ENCODE measurements around the gene GMEB2. TPM values are rescaled to one million over a fixed set of nuclear protein-coding genes. Genes with fewer than 3 reads are reported as not detected.
"Not testable (repeated sequence)": the region's sequence is repeated elsewhere in the genome, so short reads cannot be mapped to it uniquely, and the experiment has no call there.

Gene GMEB2, protein sequence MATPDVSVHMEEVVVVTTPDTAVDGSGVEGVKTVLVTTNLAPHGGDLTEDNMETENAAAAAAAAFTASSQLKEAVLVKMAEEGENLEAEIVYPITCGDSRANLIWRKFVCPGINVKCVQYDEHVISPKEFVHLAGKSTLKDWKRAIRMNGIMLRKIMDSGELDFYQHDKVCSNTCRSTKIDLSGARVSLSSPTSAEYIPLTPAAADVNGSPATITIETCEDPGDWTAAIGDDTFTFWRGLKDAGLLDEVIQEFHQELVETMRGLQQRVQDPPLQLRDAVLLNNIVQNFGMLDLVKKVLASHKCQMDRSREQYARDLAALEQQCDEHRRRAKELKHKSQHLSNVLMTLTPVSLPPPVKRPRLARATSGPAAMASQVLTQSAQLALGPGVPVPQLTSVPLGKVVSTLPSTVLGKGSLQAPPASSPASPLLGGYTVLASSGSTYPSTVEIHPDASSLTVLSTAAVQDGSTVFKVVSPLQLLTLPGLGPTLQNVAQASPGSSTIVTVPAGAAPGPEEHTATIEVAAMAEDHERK
- total RNA-seq = 10.0 and 10.5 TPM in 2 replicates

DNA sequence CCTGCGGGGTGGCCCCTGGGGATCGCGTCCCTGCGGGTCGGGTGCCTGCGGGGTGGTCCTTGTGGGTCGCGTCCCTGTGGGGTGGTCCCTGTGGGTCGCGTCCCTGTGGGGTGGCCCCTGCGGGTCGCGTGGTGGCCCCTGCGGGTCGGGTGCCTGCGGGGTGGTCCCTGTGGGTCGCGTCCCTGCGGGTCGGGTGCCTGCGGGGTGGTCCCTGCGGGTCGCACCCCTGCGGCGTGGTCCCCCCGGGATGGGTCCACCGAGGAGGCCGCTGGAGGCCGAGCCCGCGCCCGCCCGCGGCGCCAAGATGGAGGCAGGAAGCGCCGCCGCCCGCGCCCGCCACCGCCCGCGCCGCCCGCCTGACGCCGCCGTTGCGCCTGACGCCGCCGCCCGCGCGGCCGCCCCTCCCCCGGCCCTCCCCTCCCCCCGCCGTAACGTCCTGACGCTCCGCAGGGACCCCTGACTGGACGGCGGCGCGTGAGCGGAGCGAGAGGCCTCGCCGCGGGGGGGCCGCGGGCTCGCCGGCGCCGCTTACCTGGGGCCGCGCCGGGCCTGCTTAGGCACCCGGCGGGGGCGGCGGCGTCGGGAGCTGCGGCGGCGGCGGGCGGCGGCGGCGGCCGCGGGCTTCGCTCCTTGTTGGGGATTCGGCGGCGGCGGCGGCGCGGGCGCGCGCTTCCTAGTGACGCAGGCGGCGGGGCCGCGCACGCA is at the start of gene GMEB2:
TSS of gene GMEB2 (minus strand) at position 678 of the 705 bp plus-strand sequence. CDS start 7,704 bp downstream, outside the sequence.
- no peak for DNase-seq (ENCODE audit: low read depth, low spot score)

- no peak for DNase-seq (ENCODE audit: low read depth, low spot score)
Measured at GRCh38 chr20:63675681-63676368, 48.9 kb upstream of the GMEB2 start.

- DNase-seq (ENCODE audit: low read depth, low spot score) = no peak
Measured at GRCh38 chr20:63673951-63674350, 47.0 kb upstream of the GMEB2 start.

- DNase-seq (ENCODE audit: low read depth, low spot score) = no peak
Measured at GRCh38 chr20:63672666-63673065, 45.8 kb upstream of the GMEB2 start.

GRCh38 chr20:63671695-63672094 is 44.8 kb upstream of the GMEB2 start:
- not testable (repeated sequence) for DNase-seq (ENCODE audit: low read depth, low spot score)

DNA sequence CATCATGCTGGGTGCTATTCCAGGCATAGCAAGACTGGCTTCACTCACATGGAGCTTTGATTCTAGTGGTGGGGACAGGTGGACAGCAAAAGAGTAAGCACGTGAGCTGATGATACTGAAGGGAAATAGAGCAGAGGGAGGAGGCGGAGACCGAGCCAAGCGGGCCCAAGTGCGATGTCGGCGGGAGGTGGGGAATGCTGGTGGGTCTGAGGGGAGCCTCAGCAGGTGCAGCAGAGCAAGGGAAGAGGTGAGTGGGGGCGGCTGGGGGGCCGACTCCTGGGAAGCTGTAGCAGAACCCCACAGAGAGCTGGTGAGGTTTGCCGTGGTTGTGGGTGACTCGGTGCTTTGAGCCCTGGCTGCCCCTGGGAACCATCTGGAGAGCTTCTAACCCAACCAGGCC is 41.5 kb upstream of the GMEB2 start:
- DNase-seq (ENCODE audit: low read depth, low spot score) = no peak

GRCh38 chr20:63667858-63668257 is 41.0 kb upstream of the GMEB2 start:
- no peak for DNase-seq (ENCODE audit: low read depth, low spot score)

- DNase-seq (ENCODE audit: low read depth, low spot score) = no peak
Measured at GRCh38 chr20:63665708-63666107, 38.8 kb upstream of the GMEB2 start.

DNA sequence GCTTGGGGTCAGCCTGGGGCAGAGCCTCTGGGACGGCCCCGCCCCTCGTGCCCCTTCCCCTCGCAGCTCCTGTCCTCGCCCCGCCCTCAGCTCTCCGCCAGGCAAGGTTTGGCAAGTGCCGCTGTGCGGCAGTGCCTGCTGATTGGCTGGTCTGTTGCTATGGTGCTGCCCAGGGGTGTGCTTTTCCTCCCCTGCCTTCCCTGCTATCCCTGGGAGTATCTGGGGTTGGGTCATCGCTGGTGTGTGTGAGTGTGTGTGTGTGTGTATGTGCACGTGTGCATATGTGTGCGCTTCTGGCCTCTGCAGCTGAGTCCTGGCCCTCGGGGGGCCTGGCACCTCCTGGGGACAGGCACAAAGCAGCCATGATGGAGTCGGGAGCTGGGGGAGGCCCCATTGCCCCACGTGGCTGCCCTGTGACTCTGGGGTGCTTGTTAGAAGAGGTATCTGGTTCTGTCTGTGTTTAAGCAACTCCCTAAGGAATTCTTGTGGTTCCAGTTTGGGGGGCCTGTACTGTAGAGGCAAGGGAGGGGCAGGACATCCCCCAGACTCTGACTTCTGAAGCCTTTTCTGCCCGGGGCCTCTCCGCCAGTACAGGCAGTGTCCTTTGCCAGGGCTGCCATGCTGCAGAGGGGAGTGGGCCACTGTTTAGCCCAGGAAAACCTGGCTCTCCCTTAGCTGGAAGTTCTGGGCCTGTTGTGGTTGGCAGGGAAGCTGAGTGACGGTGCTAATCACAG is 38.1 kb upstream of the GMEB2 start:
- no peak for DNase-seq (ENCODE audit: low read depth, low spot score)

DNA sequence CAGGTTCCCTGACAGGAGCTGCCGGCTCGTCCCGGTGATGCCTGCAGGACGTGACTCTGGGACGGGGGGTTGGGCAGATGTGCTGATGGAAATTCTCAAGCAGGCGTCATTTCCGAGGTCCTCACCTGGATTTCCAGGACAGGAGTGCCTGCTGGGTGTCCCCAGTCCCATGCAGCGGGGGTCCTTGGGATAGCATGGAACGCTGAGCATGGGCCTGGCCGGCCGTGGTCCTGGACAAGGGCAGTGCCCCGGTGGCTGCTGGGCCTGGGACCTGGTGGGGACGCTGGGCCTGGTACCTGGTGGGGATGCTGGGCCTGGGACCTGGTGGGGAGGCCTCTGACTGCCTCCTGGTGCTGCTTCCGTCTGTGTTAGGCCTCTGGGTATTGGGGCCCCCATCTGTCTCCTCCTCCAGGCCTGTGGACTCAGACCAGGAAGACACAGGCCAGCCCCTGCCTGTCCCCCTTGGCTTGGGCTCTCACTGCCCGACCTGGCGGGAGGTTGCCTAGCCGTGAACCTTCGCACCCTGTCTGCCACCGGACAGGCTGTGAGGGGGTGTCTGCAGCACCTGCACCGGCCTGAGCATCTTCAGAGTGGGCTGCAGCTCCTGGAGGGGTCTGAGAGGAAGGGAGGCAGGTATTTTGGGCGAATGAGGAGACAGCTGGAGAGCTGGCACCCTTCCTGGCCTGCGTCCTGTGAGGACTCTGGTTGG is 37.4 kb upstream of the GMEB2 start:
- no peak for DNase-seq (ENCODE audit: low read depth, low spot score)

DNA sequence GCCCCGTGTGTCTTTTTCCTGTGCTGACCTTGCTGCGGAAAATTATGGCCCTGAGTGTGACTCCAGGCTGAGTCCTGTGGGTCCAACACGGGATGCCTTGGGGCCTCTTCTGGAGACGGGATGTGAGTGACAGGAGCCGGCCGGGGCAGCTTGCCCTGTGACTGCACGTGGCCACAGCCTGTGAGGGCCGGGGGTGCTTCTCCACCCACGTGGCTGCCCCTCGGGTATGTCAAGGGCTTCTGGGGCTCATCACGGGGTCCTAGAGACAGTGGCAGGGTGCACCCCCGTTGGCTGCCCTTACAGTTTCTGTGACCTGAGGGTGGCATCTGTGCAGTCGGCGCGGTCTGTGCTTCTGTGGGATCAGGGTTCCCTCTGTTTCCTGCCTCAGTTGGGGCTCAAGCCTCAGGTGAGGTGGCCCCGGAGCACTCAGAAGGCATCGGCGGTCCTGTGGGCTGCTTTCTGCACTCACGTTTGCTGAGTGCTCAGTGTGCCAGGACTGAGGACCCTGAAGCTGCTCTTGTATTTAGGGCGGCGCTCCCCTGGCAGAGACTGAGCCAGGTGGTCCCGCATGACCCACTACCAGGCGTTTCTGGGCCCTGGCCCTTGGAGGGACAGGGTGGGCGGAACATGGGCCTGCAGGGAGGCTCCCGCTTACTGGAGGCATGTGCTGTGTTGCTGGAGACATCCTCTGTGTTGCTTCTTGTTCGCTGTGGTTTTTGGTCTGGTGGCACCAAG is 36.6 kb upstream of the GMEB2 start:
- no peak for DNase-seq (ENCODE audit: low read depth, low spot score)

DNA sequence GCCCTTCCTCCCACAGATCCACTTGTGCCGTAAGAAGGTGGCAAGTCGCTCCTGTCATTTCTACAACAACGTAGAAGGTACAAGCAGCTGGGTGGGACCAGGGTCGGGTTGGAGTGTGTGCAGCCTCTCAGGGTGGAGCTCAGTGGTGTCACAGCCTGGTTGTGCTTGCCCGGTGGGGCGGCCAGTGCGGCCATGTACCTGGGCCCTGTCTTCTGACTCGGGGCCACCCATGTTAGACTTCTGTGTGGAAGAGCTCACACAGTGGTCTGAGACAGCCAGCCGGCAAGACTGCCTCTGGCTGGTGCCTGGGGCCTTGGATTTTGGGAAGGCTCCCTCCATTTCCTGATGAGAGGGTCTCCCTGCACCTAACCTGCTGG is 35.9 kb upstream of the GMEB2 start:
- DNase-seq (ENCODE audit: low read depth, low spot score) = no peak

DNA sequence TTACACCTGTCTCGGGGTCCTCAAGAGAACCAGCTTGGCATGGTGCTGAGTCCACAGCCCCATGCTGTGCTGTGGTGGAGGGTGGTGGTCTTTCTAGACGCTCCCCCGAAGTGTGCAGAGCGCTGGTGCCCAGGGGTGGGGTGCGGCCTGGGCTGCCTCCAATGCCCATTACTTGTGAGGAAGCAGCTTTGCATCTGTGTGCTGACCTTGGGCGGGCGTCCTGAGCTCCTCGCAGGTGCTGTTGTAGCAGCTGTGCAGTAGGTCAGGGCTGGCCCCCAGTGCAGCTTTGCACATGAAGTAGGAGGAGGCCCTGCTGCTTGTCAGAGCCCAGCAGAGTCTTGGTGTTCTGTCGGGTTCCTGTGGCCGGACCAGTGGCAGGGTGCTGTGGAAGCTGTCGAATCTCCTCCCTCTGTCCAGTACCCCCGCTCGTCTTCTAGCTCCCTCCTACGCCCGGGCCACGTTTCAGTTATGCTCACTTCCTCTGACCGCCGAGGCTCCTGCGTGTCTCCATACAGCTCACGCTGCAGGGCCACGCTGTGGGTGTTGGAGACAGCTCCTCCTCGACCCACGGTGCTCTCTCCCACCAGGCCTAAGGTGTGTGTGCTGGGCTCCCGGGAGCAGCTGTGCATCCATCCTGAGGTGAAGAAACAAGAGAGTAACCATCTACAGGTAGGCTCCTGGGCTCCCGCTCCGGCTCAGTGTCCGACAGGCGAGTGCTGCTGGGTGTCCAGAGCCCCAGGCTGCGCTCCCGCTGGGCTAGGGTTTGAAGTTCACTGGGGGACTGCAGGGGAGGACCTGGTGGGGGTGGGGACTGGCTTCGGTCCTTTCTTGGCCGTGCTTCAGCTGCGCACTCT is 35.3 kb upstream of the GMEB2 start:
- no peak for DNase-seq (ENCODE audit: low read depth, low spot score)

- no peak for DNase-seq (ENCODE audit: low read depth, low spot score)
Measured at GRCh38 chr20:63661108-63661507, 34.2 kb upstream of the GMEB2 start.

- no peak for DNase-seq (ENCODE audit: low read depth, low spot score)
Measured at GRCh38 chr20:63660622-63661021, 33.7 kb upstream of the GMEB2 start.

GRCh38 chr20:63660174-63660573 is 33.3 kb upstream of the GMEB2 start:
- not testable (repeated sequence) for DNase-seq (ENCODE audit: low read depth, low spot score)

GRCh38 chr20:63659370-63659769 is 32.5 kb upstream of the GMEB2 start:
- no peak for DNase-seq (ENCODE audit: low read depth, low spot score)

DNA sequence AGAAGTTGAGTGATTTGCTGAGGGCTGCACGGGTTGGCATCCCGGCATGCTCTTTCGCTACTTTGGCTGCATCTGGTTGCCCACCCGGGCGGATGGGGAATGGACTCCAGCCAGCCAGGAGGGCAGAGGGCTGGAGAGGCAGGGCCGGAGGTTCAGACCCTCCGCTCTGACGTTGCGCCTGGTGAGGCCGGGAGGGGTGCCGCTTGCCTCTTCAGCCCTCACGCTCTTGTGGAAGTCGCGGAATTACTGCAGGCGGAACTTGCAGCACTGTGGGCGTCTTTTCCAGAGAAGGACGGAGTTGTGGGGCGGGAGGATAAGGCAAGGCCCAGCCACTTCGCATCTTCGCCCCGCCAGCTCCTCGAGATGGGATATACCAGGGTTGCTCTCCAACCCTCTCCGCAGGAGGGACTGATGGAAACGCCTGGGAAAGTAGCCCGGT is 31.9 kb upstream of the GMEB2 start:
- no peak for DNase-seq (ENCODE audit: low read depth, low spot score)
